Measurements from ENCODE around the gene MFN2.

The MFN2 gene

DNA sequence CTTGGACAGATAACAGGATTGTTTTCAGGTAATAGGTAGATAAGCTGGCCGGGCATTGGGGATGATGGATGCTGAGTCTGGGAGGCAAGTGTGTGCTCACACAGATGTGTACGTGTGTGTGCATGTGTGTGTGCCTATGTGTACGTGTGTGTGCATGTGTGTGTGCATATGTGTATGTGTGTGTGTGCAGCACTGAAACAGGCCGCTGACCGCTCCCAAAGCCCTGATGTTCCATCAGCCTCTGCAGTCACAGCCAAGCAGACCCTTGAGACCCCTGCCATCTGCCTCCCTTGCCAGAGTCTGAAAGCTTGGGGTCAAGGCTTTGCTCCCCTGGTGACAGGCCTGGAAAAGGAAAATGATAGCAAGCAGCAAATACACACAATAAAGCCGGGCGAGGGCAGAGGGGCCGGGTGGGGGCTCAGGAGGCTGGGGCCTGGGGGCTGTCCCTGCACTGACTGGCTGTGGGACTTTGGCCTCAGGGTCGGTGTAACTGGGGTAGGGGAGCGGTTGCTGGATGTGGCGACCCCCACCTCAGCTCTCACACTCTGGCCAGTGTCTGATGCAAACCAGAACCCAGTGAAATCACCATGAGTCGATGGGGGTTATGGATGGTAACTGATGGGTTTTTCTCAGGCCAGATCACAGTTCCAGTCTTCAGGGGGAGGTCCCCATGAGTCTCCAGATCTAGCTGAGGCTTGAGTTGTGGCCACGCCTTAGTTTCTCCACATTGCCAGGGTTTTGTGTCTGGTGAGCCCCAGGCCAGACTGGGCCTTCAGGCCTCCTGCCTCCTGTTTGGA lies 73.7 kb downstream of the MFN2 start:
- no peak for DNase-seq
- Histone ChIP-seq H3F3A (ENCODE audit: insufficient read depth, low read length) (peaks cover 18% of the 10 kb centered on the region), H3K36me3 (replicated peaks; ENCODE audit: insufficient read depth, low read length) (no peaks in the 10 kb centered on the region), H3K27ac (ENCODE audit: low read length) (no peak overlapping the region), H3K9me2 (replicated peaks; ENCODE audit: insufficient read depth, low read length) (no peaks in the 10 kb centered on the region), H3K4me2 (ENCODE audit: low read depth, low read length) (no peak overlapping the region), H3K27me3 (replicated peaks; ENCODE audit: insufficient read depth, low read length) (no peaks in the 10 kb centered on the region), H3K9me3 (replicated peaks; ENCODE audit: insufficient read depth, low read length) (no peaks in the 10 kb centered on the region), H3K79me2 (ENCODE audit: low read length) (no peaks in the 10 kb centered on the region), H2AFZ (ENCODE audit: low read length) (no peak overlapping the region), H3K4me3 (ENCODE audit: low read length) (no peak overlapping the region), H3K4me1 (ENCODE audit: low read length) (peaks cover 25% of the 10 kb centered on the region), H3K9ac (ENCODE audit: low read length) (no peak overlapping the region), H4K20me1 (ENCODE audit: insufficient read depth, low read length) (no peaks in the 10 kb centered on the region)
- TF ChIP-seq EZH2 (optimal IDR thresholded peaks at IDR 0.05; ENCODE audit: low read depth, low read length) (no peak), EZH2phosphoT487 (IDR thresholded peaks at IDR 0.05; ENCODE audit: low read length) (no peak)
- TF ChIP-seq, protein P1, sequence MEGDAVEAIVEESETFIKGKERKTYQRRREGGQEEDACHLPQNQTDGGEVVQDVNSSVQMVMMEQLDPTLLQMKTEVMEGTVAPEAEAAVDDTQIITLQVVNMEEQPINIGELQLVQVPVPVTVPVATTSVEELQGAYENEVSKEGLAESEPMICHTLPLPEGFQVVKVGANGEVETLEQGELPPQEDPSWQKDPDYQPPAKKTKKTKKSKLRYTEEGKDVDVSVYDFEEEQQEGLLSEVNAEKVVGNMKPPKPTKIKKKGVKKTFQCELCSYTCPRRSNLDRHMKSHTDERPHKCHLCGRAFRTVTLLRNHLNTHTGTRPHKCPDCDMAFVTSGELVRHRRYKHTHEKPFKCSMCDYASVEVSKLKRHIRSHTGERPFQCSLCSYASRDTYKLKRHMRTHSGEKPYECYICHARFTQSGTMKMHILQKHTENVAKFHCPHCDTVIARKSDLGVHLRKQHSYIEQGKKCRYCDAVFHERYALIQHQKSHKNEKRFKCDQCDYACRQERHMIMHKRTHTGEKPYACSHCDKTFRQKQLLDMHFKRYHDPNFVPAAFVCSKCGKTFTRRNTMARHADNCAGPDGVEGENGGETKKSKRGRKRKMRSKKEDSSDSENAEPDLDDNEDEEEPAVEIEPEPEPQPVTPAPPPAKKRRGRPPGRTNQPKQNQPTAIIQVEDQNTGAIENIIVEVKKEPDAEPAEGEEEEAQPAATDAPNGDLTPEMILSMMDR (IDR thresholded peaks at IDR 0.05; ENCODE audit: low read length): no peak

DNA sequence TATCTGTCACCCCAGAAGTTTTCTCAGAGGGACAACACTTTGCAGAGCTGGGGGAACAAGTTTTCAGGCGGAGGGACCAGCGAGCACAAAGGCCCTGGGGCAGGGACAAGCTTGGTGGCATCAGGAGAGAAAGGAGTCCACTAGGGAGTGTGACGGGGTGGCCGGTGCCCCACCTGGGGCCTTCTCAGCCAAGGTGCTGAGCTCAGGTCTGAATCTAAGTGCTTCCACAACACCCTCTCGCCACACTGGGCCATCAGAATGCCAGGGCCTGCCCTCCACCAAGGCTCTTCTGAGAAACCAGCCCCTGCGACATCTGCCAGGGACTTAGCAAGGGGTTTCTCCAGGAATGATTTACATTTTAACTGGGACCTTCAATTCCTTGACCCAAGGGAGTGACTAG lies 75.0 kb downstream of the MFN2 start:
- no peak overlapping the region for H3K4me2 ChIP-seq (ENCODE audit: low read depth, low read length)
- peaks cover 36% of the 10 kb centered on the region for H3K4me1 ChIP-seq (ENCODE audit: low read length)
- H3K9me2 ChIP-seq (replicated peaks; ENCODE audit: insufficient read depth, low read length): no peaks in the 10 kb centered on the region
- H3K4me3 ChIP-seq (ENCODE audit: low read length): no peak overlapping the region
- H2AFZ ChIP-seq (ENCODE audit: low read length): no peak overlapping the region
- no peaks in the 10 kb centered on the region for H3K9me3 ChIP-seq (replicated peaks; ENCODE audit: insufficient read depth, low read length)
- H3K36me3 ChIP-seq (replicated peaks; ENCODE audit: insufficient read depth, low read length): no peaks in the 10 kb centered on the region
- no peak overlapping the region for H3K9ac ChIP-seq (ENCODE audit: low read length)
- H3K27ac ChIP-seq (ENCODE audit: low read length): no peak overlapping the region
- DNase-seq: no peak
- peaks cover 18% of the 10 kb centered on the region for H3F3A ChIP-seq (ENCODE audit: insufficient read depth, low read length)
- no peaks in the 10 kb centered on the region for H3K79me2 ChIP-seq (ENCODE audit: low read length)
- no peaks in the 10 kb centered on the region for H3K27me3 ChIP-seq (replicated peaks; ENCODE audit: insufficient read depth, low read length)
- TF ChIP-seq EZH2phosphoT487 (IDR thresholded peaks at IDR 0.05; ENCODE audit: low read length) (no peak), EZH2 (optimal IDR thresholded peaks at IDR 0.05; ENCODE audit: low read depth, low read length) (no peak)
- TF ChIP-seq, protein P1 (IDR thresholded peaks at IDR 0.05; ENCODE audit: low read length): no peak
- H4K20me1 ChIP-seq (ENCODE audit: insufficient read depth, low read length): no peaks in the 10 kb centered on the region

DNA sequence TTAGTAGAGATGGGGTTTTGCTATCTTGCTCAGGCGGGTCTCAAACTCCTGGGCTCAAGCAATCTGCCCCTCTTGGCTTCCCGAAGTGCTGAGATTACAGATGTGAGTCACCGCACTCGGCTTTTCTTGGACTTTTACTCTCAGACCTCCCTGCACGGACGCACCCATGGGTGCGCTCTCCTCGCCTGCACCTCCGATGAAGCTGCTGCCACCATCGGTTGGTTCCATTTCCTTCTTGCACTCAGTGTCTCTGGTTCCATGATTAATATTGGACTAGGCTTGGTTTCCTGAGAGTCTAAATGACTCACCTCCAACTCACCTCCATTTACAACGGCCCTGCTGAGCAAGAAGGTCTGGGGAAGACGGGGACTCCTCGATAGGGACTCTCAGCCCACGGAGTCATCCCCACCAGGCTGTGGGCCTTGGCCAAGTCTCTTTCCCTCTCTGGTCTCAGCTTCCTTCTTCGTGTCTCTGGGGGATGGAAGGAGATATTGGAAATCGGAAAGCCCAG lies 76.1 kb downstream of the MFN2 start:
- H3F3A ChIP-seq (ENCODE audit: insufficient read depth, low read length): peaks cover 14% of the 10 kb centered on the region
- H3K9me3 ChIP-seq (replicated peaks; ENCODE audit: insufficient read depth, low read length): no peaks in the 10 kb centered on the region
- H4K20me1 ChIP-seq (ENCODE audit: insufficient read depth, low read length): no peaks in the 10 kb centered on the region
- no peak overlapping the region for H3K27ac ChIP-seq (ENCODE audit: low read length)
- H3K36me3 ChIP-seq (replicated peaks; ENCODE audit: insufficient read depth, low read length): no peaks in the 10 kb centered on the region
- no peak overlapping the region for H2AFZ ChIP-seq (ENCODE audit: low read length)
- H3K4me2 ChIP-seq (ENCODE audit: low read depth, low read length): no peak overlapping the region
- no peaks in the 10 kb centered on the region for H3K79me2 ChIP-seq (ENCODE audit: low read length)
- no peak overlapping the region for H3K9ac ChIP-seq (ENCODE audit: low read length)
- no peak overlapping the region for H3K4me3 ChIP-seq (ENCODE audit: low read length)
- H3K4me1 ChIP-seq (ENCODE audit: low read length): peaks cover 33% of the 10 kb centered on the region
- no peaks in the 10 kb centered on the region for H3K27me3 ChIP-seq (replicated peaks; ENCODE audit: insufficient read depth, low read length)
- H3K9me2 ChIP-seq (replicated peaks; ENCODE audit: insufficient read depth, low read length): no peaks in the 10 kb centered on the region
- DNase-seq: no peak
- TF ChIP-seq EZH2phosphoT487 (IDR thresholded peaks at IDR 0.05; ENCODE audit: low read length): no peak

DNA sequence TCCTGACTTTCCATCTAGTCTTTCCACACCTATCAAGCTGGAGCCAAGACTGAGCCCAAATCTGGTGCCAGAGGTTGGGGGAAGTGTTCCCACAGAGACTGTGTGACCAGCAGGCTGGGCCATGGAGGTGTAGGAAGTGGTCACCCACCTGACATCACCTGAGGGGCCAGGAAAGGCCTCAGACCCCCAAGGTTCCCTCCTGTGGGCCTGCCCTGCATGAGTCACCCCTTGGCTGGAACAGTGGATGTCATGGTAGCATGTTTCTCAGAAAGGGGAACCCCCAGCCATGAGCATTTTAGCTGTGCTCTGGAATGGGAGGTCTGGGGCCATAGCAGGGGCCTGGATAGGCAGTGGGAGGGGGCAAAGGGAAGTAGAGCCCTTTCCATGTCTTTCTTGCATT lies 77.1 kb downstream of the MFN2 start:
- no peaks in the 10 kb centered on the region for H3K27me3 ChIP-seq (replicated peaks; ENCODE audit: insufficient read depth, low read length)
- H3K4me2 ChIP-seq (ENCODE audit: low read depth, low read length): no peak overlapping the region
- H3K9me2 ChIP-seq (replicated peaks; ENCODE audit: insufficient read depth, low read length): no peaks in the 10 kb centered on the region
- H3K9me3 ChIP-seq (replicated peaks; ENCODE audit: insufficient read depth, low read length): no peaks in the 10 kb centered on the region
- no peak overlapping the region for H3K9ac ChIP-seq (ENCODE audit: low read length)
- DNase-seq: no peak
- H3K4me3 ChIP-seq (ENCODE audit: low read length): no peak overlapping the region
- H3F3A ChIP-seq (ENCODE audit: insufficient read depth, low read length): peaks cover 5% of the 10 kb centered on the region; the same call in 1 of the 2 replicates
- no peaks in the 10 kb centered on the region for H3K36me3 ChIP-seq (replicated peaks; ENCODE audit: insufficient read depth, low read length)
- H3K4me1 ChIP-seq (ENCODE audit: low read length): peaks cover 24% of the 10 kb centered on the region
- H2AFZ ChIP-seq (ENCODE audit: low read length): no peak overlapping the region
- no peaks in the 10 kb centered on the region for H4K20me1 ChIP-seq (ENCODE audit: insufficient read depth, low read length)
- H3K27ac ChIP-seq (ENCODE audit: low read length): no peak overlapping the region
- no peaks in the 10 kb centered on the region for H3K79me2 ChIP-seq (ENCODE audit: low read length)
- TF ChIP-seq, protein P1 (IDR thresholded peaks at IDR 0.05; ENCODE audit: low read length): no peak
- TF ChIP-seq EZH2phosphoT487 (IDR thresholded peaks at IDR 0.05; ENCODE audit: low read length) (no peak), EZH2 (optimal IDR thresholded peaks at IDR 0.05; ENCODE audit: low read depth, low read length) (no peak)
